GM03348 (cell line): ENCODE data around the gene CWC22.
"Not testable (repeated sequence)": the region's sequence is repeated elsewhere in the genome, so short reads cannot be mapped to it uniquely, and the experiment has no call there.

ENCODE experiments used
- DNase-seq: peaks from one replicate; pipeline ENCODE4 v3.0.0; 2012; ENCODE audit warnings: low spot score

Gene CWC22

GRCh38 chr2:180006781-180007579 lies at the start of gene CWC22:
Gene CWC22, minus strand, starts transcription at chr2:180007297. Its CDS starts 13,956 bp downstream, at chr2:179993341.
- DNase-seq = peak; percentile 77

GRCh38 chr2:180056367-180057118 lies 49.4 kb upstream of the CWC22 start:
- DNase-seq = no peak

- DNase-seq = not testable (repeated sequence)
These were observed 47.5 kb upstream of the CWC22 start for GRCh38 chr2:180054576-180054975.

GRCh38 chr2:180050246-180050645 lies 43.1 kb upstream of the CWC22 start:
- no peak for DNase-seq

GRCh38 chr2:180048251-180048650 lies 41.2 kb upstream of the CWC22 start:
- no peak for DNase-seq

GRCh38 chr2:180046776-180047175 lies 39.7 kb upstream of the CWC22 start:
- DNase-seq = no peak

- DNase-seq = no peak
These were observed 39.1 kb upstream of the CWC22 start for GRCh38 chr2:180046202-180046601.

- peak; percentile 47 for DNase-seq
These were observed 33.2 kb upstream of the CWC22 start for GRCh38 chr2:180040146-180040925.

- no peak for DNase-seq
These were observed 31.9 kb upstream of the CWC22 start for GRCh38 chr2:180038997-180039396.

GRCh38 chr2:180033993-180034894 lies 27.1 kb upstream of the CWC22 start:
- no peak for DNase-seq

- no peak for DNase-seq
These were observed 22.5 kb upstream of the CWC22 start for GRCh38 chr2:180029575-180029974.

- no peak for DNase-seq
These were observed 14.8 kb upstream of the CWC22 start for GRCh38 chr2:180021850-180022249.

GRCh38 chr2:180017784-180018183 lies 10.7 kb upstream of the CWC22 start:
- no peak for DNase-seq

- DNase-seq = no peak
These were observed 9.8 kb upstream of the CWC22 start for GRCh38 chr2:180016937-180017336.

- DNase-seq = peak; percentile 76
These were observed 9.0 kb upstream of the CWC22 start for GRCh38 chr2:180015951-180016709.

- peak; percentile 39 for DNase-seq
These were observed 5.4 kb upstream of the CWC22 start for GRCh38 chr2:180012523-180012922.

GRCh38 chr2:180010701-180011100 lies 3.6 kb upstream of the CWC22 start:
- no peak for DNase-seq

GRCh38 chr2:180006231-180006630 lies 866 bp downstream of the CWC22 start:
- no peak for DNase-seq

- not testable (repeated sequence) for DNase-seq
These were observed 1.6 kb downstream of the CWC22 start for GRCh38 chr2:180005465-180005864.

- no peak for DNase-seq
These were observed 2.4 kb downstream of the CWC22 start for GRCh38 chr2:180004731-180005130.

- no peak for DNase-seq
These were observed 3.5 kb downstream of the CWC22 start for GRCh38 chr2:180003559-180003958.
